Fibroblast of skin of right biceps (primary cell): ENCODE results near the gene BORCS6.

ENCODE experiments used
- DNase-seq: peaks from one replicate; pipeline ENCODE4 v3.0.0-alpha.2; 2013

BORCS6 gene

DNA sequence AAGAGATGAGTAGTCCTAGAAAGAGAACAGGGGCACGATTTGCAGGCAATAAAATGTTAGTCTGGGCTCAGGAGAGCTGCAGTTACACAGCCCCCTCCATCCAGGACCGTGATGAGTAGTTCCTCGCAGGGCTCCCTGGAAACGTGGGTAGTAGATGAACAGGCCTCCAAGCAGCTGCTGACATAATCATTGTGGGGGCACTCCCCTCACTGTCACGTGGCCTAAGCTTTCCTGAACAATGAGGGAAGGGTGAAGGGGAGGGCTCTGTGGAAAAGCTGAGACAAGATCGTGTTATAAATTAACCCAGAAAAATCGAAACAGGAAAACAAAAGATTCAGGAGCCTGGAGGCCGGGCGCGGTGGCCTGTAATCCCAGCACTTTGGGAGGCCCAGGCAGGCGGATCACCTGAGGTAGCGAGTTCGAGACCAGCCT is 36.4 kb downstream of the BORCS6 start:
- peak; percentile 98 for DNase-seq

DNA sequence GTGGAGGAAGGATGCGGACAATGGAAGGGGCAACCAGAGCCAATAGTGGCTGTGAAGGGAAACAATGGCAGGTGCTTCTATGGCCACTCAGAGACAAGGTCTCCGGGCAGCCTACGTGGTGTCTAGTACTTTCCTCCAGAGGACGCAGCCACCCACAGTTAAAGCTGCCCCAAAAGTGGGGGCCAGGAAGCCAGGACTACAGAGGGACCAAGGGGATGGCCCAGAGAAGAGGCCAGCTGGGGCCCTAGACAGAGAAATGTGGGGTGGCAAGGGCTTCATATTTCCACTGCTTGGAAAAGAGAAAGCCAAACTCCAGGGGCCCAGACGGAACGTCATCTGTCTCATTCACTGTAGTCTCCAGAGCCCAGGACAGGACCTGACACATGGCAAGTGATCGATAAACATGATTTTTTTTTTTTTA is 36.9 kb downstream of the BORCS6 start:
- peak; percentile 27 for DNase-seq

DNA sequence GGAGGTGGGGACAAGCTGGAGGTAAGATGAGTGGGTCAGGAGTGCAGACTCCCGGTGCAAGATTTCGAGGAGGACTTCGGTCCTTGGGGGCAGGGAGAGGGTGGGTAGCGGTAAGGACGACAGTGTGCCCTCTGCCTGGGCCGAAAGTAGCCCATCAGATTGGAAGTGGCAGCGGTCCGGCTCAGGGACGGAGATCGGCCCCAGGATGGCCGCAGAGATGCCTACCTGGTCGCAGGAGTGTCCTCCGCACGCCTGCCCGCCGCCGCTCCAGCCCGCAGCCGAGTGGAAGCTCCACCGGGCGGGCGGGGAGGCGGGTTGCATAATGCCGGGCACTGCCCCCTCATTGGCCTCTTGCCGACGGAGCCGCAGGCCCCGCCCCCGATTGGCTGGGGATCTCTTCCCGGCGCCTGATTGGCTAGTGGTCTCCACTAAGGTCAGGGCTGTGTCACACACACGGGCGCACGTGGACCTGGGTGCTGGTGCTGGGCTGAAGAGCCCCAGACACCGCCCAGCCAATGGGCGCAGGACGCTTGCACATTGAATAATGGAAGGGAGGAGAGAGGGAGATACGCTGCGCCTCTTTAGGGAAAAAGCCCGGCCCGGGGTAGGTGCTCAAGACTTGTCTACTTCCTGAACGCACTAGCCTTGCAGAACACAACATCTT is 37.7 kb downstream of the BORCS6 start, which contains the start of gene PER1:
Gene PER1, minus strand, starts transcription at position 293 of the 664 bp plus-strand sequence. CDS start 1,698 bp downstream, outside the sequence.
- peak; percentile 94 for DNase-seq

DNA sequence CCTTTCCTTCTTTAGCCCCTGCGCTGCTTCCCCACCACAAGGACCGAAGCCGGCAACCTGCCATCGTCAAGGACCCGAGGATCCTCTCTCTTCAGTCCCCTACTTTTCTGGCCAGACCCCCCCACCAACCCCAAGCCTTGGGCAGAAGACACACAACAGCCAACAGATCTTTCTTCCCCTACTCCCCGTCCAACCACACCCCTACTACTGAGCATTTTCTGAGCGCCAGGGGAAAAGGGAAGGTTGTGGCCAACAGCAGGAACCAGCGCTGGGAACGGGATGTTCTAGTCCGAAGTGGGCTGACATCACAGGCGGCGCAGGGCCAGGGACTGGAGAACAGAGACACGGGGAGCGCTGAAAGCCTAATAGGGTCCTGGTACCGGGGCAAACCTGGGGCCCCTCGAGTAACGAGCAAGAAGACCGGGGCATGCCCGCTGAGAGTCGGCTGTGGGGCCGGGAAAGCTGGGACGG is 38.3 kb downstream of the BORCS6 start:
- peak; percentile 63 for DNase-seq

DNA sequence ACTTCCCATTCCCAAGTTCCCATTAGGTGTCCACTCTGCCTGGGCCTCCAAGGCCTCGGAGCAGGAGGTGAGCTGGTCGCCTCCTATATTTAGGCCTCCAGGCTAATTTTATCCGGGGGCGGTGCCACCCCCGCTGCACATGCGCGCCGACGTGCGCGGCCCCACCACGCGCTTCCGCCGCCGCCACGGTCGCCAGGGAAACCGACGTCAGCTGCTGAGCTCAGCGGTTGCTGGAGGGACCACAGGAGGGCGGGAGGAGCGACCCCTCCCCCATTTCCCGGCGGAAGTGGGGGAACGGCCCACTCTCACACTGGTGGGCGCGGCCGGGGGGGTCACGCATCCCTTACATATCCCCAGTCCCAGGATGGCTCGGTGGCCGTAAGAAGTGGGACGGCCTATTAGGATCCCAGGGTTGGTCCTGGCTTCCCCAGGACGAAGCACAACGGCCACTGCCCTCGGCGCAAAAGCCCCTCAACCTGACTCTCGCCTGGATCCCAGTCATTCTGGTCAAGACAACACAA is 38.8 kb downstream of the BORCS6 start:
- DNase-seq: peak; percentile 91

DNA sequence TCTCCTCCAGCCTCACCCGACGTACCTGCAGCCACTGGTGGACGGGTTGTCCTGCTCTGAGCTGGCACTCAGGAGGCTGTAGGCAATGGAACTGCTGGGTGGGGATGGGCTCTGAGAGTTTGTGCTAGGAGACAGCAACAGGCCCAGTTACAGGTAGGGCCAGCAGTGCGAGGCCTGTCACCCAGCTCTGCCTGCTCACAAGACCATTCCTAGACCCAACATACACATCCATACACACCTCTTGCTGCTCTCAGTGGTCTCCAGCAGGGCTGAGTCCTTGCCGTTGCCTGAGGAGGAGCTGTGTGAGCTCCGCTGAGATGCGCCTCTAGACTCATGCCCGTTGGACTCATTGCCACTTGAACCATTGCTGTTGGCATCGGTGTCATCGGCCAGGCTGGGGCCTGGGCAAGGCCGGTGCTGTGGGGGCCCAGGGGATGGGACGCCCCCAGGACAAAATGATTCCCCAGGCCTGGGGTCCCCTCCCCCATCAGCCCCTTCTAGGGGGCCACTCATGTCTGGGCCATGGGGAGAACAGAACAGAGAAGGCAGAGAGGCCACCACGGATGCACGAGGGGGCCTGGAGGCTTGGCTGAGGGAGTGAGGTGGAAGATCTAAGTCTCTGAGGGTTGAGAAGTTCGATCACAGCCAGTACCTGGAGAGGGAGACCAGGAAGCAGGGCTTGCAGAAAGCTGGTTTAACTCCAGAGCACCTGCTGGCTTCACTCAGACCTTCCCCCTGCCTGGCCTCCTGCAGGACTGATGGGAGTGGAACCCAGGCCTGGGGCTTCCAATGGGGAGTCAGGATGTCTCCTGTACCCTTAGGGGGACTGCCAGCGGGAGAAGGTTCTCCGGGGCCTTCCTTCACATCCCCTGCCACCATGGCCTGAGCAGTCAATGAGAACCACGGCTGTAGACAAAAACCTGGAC is 39.5 kb downstream of the BORCS6 start:
- DNase-seq: no peak

DNA sequence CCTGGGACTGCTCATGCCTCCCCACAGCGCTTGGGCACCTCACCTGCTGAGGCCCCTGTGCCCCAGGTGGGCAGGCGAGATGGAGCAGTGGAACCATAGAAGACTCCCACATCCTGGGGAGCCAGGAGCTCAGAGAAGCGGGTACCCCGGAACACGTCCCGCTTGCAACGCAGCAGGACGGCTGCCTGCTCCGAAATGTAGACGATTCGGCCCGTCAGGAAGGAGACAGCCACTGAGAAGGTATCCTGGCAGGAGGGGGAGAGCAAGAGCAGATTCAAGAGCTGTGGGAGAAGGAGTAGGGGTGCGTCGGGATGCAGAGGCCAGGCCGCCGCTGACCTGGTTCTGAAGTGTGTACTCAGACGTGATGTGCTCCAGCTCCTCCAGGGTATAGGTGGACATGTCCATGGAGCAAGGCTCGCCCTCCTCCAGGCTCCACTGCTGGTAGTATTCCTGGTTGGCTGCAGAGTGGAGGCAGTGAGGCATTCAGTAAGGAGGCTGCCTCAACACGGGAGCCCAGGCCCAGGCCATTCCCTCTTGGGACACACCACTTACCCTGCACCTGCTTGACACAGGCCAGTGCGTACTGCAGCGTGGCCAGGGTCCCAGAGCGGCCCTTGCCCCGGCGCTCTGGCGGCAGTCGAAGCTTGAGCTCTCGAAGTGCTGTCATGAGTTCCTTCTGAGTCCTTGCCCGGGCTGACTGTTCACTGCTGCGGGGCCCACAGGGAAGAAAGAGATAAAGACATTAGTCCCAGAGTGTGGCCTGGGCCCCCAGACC is 40.4 kb downstream of the BORCS6 start:
- no peak for DNase-seq

DNA sequence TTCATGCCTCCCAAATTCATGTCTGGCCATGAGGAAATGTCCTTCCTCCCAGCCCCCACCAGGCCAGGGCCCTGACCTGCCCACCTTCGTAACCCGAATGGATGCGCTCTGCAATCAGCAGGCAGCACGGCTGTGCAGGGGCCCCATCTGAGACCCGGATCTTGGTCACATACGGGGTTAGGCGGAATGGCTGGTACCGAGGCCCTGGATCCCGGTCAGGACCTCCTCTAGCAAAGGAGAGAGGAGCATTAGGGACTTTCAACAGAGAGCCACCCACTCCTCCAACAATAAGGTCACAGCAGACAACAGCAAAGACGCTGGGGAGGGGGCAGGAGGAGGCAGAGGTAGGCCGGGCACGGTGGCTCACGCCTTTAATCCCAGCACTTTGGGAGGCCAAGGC is 41.4 kb downstream of the BORCS6 start:
- no peak for DNase-seq

DNA sequence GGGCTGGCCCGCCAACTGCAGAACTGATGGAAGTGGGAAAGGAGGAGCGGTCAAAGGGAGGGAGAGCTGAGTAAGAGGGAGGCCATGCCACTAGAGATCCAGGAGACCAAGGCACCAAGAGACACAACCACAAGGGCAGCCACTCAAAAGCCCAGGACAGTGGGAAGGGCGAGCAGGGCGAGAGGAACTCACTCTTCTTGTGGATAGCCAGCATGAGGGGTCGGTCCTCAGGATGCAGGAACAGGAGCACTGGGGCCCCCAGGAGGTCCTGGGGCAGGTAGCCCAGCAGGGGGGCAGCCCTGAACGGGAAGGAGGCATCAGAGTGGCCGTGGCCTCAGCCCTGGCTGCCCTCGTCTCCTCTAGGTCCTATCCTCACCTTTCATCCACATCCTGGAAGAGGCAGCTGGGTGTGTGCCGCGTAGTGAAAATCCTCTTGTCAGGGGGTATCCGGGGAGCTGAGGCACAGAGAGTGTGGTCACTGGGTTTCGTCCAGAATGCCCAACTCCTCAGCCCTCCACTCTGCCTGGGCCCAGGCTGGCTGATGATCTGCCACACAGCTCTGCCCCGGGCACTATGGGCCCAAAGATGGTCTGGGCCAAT is 42.1 kb downstream of the BORCS6 start:
- DNase-seq: no peak

DNA sequence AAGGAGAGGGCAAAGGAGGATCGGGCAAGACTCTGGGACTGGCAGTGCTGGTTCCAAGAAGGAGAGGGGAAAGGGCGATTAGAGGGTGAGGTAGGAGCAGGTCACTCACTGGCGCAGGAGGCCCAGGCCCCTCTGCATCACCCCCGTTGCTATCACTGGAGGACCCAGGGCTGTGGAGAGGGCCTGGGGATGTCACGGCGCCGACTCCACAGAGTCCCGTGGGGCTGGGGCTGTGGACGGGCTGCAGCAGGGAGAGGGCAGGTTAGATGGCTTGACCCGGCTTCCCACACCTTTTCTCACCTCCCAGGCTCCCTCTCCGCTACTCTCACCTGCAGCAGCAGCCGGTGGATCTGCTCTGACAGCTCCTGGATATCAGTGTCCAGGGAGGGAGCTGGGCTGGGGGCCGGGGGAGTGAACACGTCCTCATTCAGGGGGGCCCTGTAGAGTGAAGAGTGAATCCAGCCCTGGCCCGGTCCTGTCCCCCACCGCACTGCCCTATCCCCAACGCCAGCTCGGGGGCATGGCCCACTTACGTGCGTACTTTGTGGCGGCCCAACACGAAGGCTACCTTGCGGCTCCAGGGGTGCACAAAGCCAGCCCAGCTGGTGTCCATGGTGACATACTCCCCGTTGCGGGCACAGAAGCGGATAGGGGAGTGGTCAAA is 42.7 kb downstream of the BORCS6 start:
- DNase-seq: no peak

DNA sequence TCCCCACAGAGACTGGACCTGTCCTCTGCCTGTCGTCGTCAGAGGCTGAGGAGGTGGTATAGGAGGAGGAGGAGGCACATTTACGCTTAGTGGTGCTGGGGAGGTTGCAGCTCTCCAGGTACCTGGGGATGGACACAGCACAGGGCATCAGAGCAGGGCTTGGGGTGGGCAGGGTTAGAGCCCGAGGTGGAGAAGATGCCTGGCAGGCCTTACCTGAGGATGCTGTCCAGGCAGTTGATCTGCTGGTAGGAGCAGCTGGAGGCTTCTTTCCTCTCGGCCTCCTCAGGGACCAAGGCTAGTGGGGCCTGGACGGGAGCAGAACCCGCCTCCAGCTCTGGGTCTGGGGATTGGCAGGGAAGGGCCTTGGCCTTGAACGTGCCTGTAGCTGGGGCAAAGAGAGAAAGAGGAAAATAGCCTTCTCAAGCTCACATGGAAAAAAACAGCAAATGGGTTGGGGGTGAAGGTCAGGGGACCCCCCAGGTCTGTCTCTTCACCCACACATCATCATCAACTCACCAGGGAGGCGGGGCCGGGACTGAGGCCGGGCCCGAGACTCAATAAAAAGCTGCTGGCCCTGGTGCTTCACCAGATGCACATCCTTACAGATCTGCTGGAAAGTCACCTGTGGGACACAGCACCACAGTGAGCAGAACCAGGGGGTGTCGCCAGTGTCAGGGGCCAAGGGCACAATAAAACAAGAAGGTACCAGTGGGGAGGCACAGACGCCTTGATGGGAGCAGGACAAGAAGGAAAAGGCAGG is 43.4 kb downstream of the BORCS6 start:
- no peak for DNase-seq

DNA sequence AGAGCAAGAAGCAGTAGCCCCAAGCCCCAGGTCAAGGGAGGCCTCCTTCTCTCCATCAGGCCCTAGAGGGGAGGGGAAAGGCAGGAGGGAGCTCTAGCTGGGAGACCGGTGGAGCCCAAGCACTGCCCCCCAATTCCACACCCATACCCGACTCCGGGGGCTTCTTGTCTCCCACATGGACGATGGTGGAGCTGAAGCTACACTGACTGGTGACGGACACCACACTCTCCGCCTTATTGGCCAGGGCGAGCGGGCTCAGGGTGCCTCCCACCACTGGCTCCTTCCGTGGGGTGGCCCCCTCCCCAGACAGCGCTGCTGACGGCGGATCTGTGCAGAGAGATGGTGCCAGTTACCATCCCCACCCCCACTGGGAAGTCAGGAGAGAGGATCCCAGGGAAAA is 44.2 kb downstream of the BORCS6 start:
- no peak for DNase-seq

DNA sequence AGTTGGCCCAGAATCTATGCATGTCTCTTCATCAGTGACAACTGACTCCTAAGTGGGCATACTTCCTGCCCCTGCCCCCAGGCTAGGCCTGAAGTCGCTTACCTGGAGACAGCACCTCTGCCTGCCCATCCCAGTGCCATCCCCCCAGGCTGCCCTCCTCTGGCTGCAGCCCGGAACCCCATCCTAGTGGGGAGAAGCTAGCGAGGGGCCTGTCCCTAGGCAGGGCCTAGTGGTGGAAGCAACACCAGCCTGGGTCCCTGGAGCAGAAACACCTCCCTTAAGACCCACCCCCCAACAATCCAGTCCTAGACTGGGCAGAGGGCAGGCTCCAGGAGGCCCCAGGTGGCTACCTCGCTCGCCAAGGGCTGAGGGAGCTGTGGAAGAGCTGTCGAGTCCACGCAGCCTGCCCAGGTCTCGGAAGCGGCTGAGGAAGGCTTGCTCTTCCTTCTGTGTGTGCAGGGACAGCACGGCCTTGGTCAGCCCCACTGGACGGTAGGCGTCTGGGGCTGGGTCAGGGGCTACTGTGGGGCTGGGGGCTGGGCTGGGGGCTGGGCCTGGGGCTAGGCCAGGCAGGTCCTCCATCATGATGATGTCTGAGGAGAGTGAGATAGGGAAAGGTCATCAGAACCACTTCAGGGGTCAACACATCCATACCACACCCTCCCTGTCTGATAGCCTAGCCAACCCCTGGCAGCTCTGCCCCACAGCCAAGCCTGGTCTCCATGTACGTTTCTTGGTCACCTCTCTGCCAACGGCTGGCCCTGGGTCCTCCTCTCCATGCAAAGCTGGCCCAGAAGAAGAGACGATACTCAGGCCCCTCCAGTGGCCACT is 45.4 kb downstream of the BORCS6 start:
- no peak for DNase-seq

DNA sequence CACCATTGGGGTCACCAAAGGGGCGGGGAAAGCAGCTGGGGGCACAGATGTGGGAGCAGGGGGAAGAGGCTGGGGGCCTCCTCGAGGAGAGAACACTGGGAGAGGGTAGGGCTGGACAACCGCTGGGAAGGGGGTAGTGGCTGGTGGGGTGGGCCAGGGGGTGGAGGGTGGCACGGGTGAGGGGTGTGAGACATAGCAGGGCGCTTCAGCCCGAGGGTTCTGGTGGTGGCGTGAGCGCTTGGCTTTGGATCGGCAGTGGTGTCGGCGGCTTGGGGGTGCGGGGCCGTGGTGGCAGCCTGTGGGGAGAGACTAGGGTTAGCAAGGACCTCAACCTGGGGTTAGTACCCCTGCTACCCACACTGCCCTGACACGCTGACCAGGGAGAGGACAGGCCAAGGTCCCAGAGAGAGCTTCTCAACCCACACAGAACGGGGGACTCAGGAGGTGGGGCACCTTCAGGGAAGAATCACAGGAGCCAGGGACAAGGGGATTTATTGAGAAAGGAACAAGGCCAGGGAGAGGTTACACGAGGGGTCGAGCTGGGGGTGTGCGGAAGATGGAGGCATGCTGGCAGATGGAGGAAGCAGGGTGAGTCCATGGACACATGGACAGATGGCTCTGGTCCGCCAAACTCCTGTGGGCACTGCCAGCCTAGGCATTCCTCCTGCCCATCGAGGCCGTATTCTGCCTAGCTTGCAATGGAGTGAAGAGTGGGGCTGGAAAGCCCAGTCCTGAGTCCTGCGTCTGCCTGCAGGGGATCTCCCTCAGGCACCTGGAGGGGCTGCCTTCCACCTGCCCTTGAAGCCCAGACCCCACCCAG is 46.2 kb downstream of the BORCS6 start:
- no peak for DNase-seq

DNA sequence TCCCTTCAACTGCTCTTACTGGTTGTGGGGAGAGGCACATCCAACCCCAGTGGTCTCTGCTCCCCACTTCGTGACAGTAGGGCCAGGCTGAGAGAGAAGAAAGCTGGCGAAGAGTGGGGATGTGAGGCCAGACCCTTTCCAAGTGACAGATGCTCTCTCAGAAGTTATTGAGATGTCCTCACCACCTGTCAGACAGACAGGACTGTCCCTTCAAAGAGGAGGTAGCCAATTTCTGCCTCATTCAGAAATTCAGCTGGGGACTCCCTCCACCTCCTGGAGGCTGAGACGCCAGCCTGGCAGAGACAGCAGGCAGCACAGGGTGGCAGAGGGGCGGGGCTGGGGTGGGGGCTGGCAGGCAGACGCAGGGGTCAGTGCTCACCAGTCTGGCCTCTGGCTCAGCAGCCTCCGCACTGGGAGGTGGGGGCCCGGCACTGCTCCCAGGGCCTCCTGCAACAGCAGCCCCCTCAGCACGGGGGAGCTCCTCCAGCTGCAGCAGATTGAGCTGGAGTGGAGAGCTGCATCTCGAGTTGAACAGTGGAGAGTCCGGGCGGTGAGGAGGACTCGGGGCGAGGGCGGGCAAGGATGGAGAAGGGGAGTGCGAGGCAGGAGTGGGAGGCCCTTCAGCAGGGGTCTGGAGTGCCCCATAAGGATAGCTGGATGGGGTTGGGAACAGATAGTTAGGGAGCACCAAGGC is 46.9 kb downstream of the BORCS6 start:
- no peak for DNase-seq

DNA sequence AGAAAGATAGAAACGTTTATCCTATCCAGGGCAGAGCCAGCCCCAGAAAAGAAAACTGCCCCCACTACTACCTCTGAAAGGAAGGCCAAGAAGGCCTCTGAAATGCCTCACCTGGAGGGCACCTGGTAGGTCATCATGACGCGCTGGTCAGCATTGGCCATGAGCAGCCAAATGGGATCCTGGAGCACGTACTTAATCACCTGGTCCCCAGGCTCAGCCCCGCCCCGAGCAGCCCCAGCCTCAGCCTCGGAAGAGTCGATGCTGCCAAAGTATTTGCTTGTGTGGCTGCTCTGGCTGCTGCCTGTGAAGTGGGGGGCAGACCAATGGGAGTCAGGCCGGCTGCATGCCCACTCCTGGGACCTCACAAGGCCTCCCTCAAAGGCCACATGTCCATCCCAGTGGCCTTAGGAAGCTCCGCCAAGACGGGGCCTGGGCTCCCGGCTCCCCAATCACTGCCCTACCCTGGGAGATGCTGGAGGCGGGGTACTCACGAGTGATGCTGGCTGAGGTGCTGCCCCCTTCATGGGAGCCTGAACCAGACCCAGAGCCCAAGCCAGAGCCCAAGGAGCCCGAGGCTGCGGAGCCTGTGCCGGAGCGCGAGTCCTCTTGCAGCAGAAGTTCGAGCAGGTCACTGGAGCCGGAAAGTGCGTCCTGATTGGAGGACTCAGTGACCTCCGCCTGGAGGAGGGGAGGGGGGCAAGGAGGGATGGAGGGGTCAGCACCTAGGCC is 47.7 kb downstream of the BORCS6 start:
- DNase-seq: no peak

DNA sequence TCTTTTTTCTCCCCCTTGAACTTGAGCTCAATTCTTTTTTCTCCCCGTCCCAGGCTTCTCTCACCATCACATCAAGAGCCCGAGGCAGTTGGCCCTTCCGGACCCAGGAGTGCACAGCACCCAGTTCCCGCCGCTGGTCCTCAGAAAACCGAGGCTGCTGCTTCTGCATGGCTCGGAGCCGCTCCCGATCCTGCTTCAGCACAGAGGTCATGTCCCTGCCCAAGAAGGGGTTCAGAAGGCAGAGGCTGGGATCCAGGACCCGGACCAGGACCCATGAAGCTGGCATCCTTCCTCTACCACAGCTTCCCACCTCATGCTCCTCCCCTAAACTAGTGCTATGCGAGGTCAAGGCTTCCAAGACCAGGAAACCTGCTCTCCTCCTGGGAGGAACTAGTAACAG is 48.2 kb downstream of the BORCS6 start:
- no peak for DNase-seq

DNA sequence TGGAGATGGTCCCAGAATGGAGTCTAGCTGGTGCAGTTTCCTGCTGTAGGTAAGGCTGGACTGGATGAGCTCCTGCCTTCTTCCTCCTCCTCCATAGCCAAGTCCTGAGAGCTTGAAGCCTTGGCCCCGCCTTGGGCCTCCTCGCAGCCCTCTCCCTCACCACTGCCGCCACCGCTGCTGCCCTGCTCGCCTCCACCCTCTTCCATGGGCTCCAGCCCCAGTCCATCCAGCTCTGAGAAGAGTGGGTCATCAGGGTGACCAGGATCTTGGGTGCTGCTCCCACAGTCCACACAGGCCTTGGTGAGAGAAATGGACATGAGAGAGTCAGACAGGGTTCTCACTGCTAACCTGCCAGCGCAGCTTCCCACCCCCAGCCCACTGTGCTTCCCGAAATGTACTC is 48.9 kb downstream of the BORCS6 start:
- DNase-seq: no peak
